Vagina (tissue), 2 donors: ENCODE data around the gene NRARP. TPM values are rescaled to one million over a fixed set of nuclear protein-coding genes. Genes with fewer than 3 reads are reported as not detected.

Experiments
- DNase-seq, 2 donors: peaks; one replicate each; pipeline ENCODE4 v3.0.0-alpha.2; 2017; ENCODE audit errors: extremely low spot score in 2 of 2
- H3K27ac ChIP-seq: fragments of 200-600 bp; sonication (generic); one replicate; pipeline ENCODE4 v1.5.1; 2019
- H3K27me3 ChIP-seq: fragments of 200-600 bp; sonication (generic); one replicate; pipeline ENCODE4 v1.5.1; 2019
- H3K36me3 ChIP-seq, 2 donors: fragments of 200-600 bp; sonication (generic); one replicate each; pipeline ENCODE4 v1.5.1; 2017 to 2019
- H3K4me1 ChIP-seq: fragments of 200-600 bp; sonication (generic); one replicate; pipeline ENCODE4 v1.5.1; 2019
- H3K4me3 ChIP-seq, 2 donors: fragments of 200-600 bp; sonication (generic); 1 replicate in 1 of 2; 2 replicates in 1 of 2; pipeline ENCODE4 v1.5.1; 2016 to 2019
- H3K9me3 ChIP-seq: fragments of 200-600 bp; sonication (generic); one replicate; pipeline ENCODE4 v1.5.1; 2019
- POLR2A ChIP-seq, 2 donors: fragments of 450-650 bp; IDR thresholded peaks; one replicate each; pipeline ENCODE4 v1.6.1; 2017; ENCODE audit warnings: antibody characterized with exemption in 2 of 2, mild to moderate bottlenecking in 2 of 2, moderate library complexity in 2 of 2
- POLR2AphosphoS5 ChIP-seq, 2 donors: sonication (generic); formaldehyde crosslinking; IDR thresholded peaks; one replicate each; pipeline ENCODE4 v1.9.0; 2017; ENCODE audit warnings: antibody characterized with exemption in 2 of 2, mild to moderate bottlenecking in 2 of 2, low read depth in 1 of 2; ENCODE audit not compliant: insufficient read depth in 1 of 2
- intact Hi-C: fragments of 100-400 bp; cut with DNase I; formaldehyde crosslinking; loops from one replicate; pipeline ENCODE4 v1.15.1; 2023
- total RNA-seq: library from RNA; depleted of rRNA; stranded (reverse); fragments of >200 nt; gene quantifications from one replicate; pipeline ENCODE4 v1.2.3, GENCODE V29; 2016
- TF ChIP-seq, protein P1 (sequence below), 3 experiments: fragments of 450-650 bp in 2 of 3; fragments of 200-600 bp in 1 of 3; sonication (generic) in 1 of 3; IDR thresholded peaks; one replicate each; pipeline ENCODE4 v1.5.1; 2017 to 2019; ENCODE audit warnings: antibody characterized with exemption in 3 of 3, mild to moderate bottlenecking in 2 of 3, moderate library complexity in 2 of 3

NRARP gene
- total RNA-seq, 1 donor from 2014 or later, result 29.5 TPM

DNA sequence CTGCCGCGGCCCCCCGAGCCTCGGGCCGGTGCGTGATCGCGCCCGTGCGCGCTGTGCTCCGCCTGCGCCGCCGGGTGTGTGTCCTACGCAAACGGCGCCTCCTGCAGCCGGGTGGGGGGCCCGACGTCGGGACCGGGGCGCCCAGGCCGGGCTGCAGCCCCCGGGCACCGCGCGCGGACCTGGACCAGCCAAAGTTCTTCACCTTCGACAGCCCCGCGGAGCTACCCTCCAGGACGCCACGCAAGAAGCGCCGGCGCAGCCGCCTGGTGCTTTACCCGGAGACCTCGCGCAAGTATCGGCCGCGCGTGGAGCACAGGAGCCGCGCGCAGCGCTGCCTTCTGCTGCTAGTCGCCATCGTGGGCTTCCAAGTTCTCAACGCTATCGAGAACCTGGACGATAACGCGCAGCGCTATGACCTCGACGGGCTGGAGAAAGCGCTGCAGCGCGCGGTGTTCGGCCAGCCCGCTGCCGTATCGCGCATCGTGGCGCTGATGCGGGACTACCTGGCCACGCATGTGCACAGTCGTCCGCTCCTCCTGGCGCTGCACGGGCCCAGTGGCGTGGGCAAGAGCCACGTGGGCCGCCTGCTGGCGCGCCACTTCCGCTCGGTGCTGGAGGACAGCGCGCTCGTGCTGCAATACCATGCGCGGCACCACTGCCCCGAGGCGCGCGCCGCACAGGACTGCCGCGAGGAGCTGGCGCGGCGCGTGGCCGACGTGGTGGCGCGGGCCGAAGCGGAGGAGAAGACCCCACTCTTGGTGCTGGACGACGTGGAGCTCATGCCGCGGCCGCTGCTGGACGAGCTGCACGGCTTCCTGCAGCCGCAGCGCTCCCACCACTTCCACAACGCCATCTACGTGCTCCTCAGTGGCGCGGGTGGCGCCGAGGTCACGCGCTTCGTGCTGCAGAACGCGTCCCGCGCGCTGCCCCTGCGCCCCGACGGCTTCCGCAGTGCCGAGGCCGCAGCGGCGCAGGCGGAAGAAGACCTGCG lies 23.1 kb downstream of the NRARP start:
- Histone ChIP-seq H3K9me3 (no peaks in the 10 kb centered on the region), H3K4me1 (peaks cover 46% of the 10 kb centered on the region), H3K27ac (peak overlapping the region; percentile 78), H3K36me3 (no peaks in the 10 kb centered on the region), H3K4me3 (peak overlapping the region; percentile 46 to 63), H3K27me3 (no peaks in the 10 kb centered on the region)
- no peak for TF ChIP-seq POLR2A (IDR thresholded peaks at IDR 0.05)
- TF ChIP-seq POLR2AphosphoS5 (IDR thresholded peaks at IDR 0.05; ENCODE audit: insufficient read depth in 1 of 2, low read depth in 1 of 2), result no peak
- TF ChIP-seq, protein P1, sequence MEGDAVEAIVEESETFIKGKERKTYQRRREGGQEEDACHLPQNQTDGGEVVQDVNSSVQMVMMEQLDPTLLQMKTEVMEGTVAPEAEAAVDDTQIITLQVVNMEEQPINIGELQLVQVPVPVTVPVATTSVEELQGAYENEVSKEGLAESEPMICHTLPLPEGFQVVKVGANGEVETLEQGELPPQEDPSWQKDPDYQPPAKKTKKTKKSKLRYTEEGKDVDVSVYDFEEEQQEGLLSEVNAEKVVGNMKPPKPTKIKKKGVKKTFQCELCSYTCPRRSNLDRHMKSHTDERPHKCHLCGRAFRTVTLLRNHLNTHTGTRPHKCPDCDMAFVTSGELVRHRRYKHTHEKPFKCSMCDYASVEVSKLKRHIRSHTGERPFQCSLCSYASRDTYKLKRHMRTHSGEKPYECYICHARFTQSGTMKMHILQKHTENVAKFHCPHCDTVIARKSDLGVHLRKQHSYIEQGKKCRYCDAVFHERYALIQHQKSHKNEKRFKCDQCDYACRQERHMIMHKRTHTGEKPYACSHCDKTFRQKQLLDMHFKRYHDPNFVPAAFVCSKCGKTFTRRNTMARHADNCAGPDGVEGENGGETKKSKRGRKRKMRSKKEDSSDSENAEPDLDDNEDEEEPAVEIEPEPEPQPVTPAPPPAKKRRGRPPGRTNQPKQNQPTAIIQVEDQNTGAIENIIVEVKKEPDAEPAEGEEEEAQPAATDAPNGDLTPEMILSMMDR (IDR thresholded peaks at IDR 0.05), result no peak
- DNase-seq, result peak in 1 of 2 donors; percentile 77
- intact Hi-C loops, result no loop called here

DNA sequence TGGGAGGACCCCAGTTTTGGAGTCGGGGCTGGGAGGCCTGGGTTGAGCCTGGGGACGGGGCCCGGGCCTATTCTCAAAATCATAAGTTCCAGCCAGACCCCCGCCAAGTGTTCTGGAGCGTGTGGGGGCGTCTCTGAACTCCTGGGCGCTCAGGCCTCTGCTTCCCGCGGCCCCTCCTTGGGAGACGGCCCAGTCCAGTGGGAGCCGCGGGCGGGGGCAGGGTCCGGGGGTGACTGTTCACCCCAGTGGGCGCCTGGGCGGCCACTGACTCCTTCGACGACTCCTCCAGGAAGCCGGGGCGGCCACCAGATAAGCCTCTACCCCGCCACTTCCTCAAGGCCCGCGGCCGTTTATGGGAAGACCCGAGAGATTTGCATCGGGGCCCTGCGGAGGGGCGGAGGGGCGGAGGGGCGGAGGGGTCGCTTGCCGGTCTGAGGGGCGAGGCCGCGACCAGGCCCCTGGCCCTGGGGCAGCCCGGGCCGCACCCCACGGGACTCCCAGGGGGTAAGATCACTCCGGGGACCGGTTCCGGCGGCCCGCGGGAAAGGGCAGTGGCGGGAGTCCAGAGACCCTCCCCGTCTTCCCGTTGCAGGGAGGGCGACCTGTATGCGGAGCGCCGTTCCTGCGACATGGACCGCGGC lies 23.9 kb downstream of the NRARP start:
- peak overlapping the region; percentile 78 for H3K27ac ChIP-seq
- peak overlapping the region; percentile 46 to 63 for H3K4me3 ChIP-seq
- TF ChIP-seq, protein P1 (IDR thresholded peaks at IDR 0.05), result no peak
- TF ChIP-seq POLR2AphosphoS5 (IDR thresholded peaks at IDR 0.05; ENCODE audit: insufficient read depth in 1 of 2, low read depth in 1 of 2), result no peak
- TF ChIP-seq POLR2A (IDR thresholded peaks at IDR 0.05), result no peak
- DNase-seq, result peak in 1 of 2 donors; percentile 77
- no peaks in the 10 kb centered on the region for H3K27me3 ChIP-seq
- intact Hi-C loops, result no loop called here
- H3K36me3 ChIP-seq, result no peaks in the 10 kb centered on the region
- no peaks in the 10 kb centered on the region for H3K9me3 ChIP-seq
- peaks cover 50% of the 10 kb centered on the region for H3K4me1 ChIP-seq

DNA sequence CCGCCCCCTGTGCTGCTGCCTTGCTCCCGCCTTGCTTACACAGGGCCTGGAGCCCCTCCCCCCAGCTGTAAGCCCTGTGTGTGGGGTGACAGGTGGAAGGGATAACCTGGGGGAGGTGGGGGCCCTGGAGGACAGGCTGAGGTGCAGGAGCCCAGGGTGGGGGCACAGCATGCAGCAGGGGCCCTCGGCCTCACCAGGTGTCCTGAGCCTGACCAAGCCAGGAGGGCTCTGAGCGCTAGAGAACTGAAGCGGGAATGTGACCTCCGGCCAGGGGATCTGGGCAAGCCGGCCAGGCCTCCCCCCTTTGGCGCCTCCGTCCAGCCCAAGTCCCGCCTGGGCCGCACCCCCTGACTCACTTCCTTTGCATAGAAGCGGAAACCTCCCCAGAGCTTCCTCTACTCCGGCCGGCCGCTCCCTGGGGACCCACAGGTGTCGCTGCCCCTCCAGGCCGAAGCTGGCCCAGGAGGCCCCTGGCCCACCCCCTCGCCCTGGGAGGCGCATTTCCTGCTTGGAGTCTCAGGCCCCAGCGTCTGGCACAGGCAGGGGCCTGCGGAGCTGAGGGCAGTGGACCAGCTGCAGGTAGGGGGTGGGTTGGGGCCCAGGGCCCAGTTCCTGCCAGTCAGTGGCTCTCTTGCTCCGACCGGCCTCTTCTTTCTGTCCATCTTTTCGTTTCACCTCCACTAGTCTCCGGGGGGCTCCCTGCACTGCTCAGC lies 24.6 kb downstream of the NRARP start, which contains the start of gene TOR4A:
TSS of gene TOR4A (plus strand) at position 398 of the 713 bp plus-strand sequence. CDS start 964 bp downstream, outside the sequence.
- peaks cover 50% of the 10 kb centered on the region for H3K4me1 ChIP-seq
- H3K4me3 ChIP-seq, result peak within 1 kb of the TSS; percentile 46 to 63
- H3K36me3 ChIP-seq, result peaks cover 0 to 5% of the 10 kb centered on the region in 2 donors
- H3K27ac ChIP-seq, result peak within 1 kb of the TSS; percentile 78
- H3K9me3 ChIP-seq, result no peaks in the 10 kb centered on the region
- DNase-seq, result peak in 1 of 2 donors; percentile 88
- intact Hi-C loops, result no loop called here
- TF ChIP-seq POLR2AphosphoS5 (IDR thresholded peaks at IDR 0.05; ENCODE audit: insufficient read depth in 1 of 2, low read depth in 1 of 2) (peak in 1 of 2 donors; percentile 73), POLR2A (IDR thresholded peaks at IDR 0.05) (no peak)
- TF ChIP-seq, protein P1 (IDR thresholded peaks at IDR 0.05), result no peak
- no peaks in the 10 kb centered on the region for H3K27me3 ChIP-seq

DNA sequence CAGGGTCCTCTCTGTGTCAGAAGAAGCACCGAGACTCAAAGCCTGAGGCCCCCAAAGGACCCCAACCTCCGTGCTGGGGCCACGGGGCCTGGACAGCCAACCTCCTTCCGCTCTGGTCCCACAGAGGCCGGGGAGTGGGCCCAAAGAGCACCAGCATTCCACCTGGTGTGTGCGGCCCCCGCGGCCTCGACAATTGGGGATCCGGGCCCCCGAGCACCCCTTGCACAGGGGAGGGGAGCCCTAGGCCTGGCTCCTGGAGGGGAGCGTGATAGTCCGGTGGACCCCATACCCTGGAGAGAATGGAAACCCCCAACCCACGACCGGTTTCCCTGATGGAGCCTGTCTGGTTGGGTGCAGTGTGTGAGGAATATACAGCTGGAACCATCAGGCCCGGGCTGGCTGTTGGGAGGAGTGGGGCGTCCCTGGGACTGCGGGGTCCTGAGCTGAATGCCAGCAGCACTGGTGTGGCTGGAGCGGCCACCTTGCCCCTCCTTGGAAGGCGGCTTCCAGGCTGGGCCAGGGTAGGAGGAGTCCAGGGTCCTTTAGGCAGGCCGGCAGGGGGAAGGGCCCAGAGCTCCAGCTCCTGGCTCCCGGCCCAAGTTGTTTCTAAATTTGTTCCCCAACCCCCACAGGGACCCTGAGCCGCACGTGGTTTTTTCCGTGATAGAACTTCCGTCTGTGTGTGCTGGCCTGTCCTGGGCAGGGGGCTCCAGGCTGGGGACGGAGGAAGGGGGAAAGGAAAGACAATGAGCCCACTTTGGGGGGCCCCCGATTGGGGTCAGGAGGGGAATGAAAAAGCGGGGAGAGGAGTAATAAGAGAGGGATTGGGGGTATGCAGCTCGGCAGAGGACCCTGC lies 25.4 kb downstream of the NRARP start:
- intact Hi-C loops, result no loop called here
- TF ChIP-seq POLR2A (IDR thresholded peaks at IDR 0.05), result no peak
- TF ChIP-seq POLR2AphosphoS5 (IDR thresholded peaks at IDR 0.05; ENCODE audit: insufficient read depth in 1 of 2, low read depth in 1 of 2), result no peak
- TF ChIP-seq, protein P1 (IDR thresholded peaks at IDR 0.05), result no peak
- Histone ChIP-seq H3K4me3 (peak overlapping the region; percentile 46 to 63), H3K36me3 (peaks cover 0 to 11% of the 10 kb centered on the region in 2 donors), H3K27ac (peak overlapping the region; percentile 78), H3K27me3 (no peaks in the 10 kb centered on the region), H3K4me1 (peaks cover 50% of the 10 kb centered on the region), H3K9me3 (no peaks in the 10 kb centered on the region)
- DNase-seq, result peak in 1 of 2 donors; percentile 86
